ENCODE measurements around the gene FCHO1.
A peak's percentile ranks its signal among the peaks of the same experiment; 100 is the strongest.

The FCHO1 gene, protein sequence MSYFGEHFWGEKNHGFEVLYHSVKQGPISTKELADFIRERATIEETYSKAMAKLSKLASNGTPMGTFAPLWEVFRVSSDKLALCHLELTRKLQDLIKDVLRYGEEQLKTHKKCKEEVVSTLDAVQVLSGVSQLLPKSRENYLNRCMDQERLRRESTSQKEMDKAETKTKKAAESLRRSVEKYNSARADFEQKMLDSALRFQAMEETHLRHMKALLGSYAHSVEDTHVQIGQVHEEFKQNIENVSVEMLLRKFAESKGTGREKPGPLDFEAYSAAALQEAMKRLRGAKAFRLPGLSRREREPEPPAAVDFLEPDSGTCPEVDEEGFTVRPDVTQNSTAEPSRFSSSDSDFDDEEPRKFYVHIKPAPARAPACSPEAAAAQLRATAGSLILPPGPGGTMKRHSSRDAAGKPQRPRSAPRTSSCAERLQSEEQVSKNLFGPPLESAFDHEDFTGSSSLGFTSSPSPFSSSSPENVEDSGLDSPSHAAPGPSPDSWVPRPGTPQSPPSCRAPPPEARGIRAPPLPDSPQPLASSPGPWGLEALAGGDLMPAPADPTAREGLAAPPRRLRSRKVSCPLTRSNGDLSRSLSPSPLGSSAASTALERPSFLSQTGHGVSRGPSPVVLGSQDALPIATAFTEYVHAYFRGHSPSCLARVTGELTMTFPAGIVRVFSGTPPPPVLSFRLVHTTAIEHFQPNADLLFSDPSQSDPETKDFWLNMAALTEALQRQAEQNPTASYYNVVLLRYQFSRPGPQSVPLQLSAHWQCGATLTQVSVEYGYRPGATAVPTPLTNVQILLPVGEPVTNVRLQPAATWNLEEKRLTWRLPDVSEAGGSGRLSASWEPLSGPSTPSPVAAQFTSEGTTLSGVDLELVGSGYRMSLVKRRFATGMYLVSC

GRCh38 chr19:17751103-17751911 lies at the start of gene FCHO1:
Gene FCHO1 (plus strand): TSS chr19:17751477. CDS start chr19:17755165, 3,688 bp downstream.
- peak; percentile 87 for DNase-seq

GRCh38 chr19:17703824-17704463 lies 47.3 kb upstream of the FCHO1 start:
- DNase-seq = peak; percentile 58

DNA sequence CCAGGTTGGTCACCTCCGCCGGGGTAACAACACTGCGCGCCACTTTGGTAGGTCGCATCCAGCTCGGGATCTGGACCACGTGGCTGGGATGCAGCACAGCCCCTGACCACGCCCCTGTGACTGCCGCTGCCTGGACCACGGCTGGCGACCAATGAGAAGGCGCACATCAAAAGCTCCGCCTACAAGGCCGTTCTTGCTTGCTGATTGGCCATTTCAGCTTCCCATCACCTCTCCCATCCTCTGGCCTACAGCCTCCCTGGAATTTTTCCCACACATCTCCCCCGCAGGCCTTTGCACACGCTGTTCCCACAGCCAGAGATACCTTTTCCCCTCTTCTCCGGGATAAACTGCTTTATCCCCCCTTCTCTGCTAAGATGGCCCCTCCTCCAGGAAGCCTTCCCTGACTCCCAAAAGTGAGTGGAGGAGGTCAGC lies 44.5 kb upstream of the FCHO1 start:
- DNase-seq = no peak

GRCh38 chr19:17711851-17712250 lies 39.4 kb upstream of the FCHO1 start:
- DNase-seq = no peak

- DNase-seq = no peak
Measured at GRCh38 chr19:17716309-17716929, 34.9 kb upstream of the FCHO1 start.

DNA sequence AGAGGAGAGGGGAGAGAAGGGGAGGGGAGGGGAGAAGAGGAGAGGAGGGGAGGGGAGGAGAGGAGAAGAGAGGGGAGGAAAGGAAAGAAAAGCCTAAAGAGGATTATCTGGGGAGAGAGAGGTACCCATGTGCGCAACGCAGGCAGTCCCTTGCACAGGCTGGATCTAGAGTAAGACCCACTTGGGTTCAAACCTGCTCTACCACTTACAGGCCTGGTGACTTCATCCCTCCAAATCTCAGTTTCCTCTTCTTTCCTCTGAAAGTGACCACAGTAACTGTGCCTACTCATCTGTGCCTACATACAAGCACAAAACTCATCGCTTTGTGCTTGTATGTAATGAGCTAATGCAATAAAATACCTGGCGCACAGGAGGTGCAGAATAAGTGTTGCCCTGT lies 32.7 kb upstream of the FCHO1 start:
- DNase-seq = no peak

DNA sequence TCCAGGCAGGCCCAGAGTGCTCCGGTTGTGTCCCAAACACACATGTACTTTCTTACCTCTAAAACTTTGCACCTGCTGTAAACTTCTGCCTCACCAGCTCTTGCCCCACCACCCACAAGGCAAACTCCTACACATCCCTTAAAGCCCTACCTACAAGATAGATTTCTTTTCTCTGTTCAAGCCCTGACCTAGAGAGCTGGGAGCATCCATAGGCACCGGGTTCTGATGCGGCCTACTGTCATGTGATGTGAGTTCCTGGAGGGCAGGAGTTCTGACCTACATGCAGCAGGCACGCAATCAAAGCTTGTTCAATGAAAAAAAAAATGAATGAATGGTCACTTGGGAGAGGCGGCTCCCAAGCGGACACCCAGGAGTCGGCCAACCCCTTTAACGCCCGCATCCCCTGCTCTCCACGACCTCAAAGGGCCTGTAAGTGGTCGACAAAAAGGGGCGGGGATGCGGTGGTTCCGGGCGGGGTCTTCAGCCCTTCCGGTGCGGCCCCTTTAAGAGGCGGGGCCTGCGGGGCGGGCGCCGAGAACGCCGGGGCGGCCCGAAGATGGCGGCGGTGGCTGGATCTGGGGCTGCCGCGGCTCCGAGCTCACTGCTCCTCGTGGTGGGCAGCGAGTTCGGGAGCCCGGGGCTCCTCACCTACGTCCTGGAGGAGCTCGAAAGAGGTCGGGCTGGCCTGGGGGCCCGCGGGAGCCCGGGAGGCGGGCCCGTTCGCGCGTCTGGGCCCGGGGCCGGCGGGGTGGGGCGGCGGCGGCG lies 32.1 kb upstream of the FCHO1 start, which contains the start of gene MAP1S:
Gene MAP1S, plus strand, starts transcription at position 534 of the 765 bp plus-strand sequence. Its CDS starts 23 bp downstream, at position 557.
- peak; percentile 43 for DNase-seq

- peak; percentile 48 for DNase-seq
Measured at GRCh38 chr19:17719730-17720400, 31.4 kb upstream of the FCHO1 start.

- no peak for DNase-seq
Measured at GRCh38 chr19:17720440-17720839, 30.8 kb upstream of the FCHO1 start.

- DNase-seq = no peak
Measured at GRCh38 chr19:17721111-17721628, 30.1 kb upstream of the FCHO1 start.

DNA sequence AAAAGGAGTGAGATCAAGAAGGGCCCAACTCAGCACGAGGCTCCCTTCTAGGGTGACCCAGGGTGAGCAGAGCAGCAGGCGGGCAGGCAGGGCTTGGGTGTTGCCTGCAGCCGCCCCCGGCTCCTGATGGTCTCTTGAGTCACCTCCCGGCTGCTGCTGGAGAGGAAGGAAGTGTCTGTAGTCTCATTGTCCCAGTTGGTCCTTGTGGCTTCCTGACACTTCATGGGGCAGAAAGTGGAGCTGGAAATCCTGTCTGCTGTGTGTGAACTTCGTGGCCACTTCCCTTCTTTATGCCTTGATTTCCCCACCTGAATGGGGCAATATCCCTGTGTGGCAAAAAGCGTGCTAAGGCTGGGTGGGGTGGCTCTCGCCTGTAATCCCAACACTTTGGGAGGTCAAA lies 29.5 kb upstream of the FCHO1 start:
- peak; percentile 21 for DNase-seq

DNA sequence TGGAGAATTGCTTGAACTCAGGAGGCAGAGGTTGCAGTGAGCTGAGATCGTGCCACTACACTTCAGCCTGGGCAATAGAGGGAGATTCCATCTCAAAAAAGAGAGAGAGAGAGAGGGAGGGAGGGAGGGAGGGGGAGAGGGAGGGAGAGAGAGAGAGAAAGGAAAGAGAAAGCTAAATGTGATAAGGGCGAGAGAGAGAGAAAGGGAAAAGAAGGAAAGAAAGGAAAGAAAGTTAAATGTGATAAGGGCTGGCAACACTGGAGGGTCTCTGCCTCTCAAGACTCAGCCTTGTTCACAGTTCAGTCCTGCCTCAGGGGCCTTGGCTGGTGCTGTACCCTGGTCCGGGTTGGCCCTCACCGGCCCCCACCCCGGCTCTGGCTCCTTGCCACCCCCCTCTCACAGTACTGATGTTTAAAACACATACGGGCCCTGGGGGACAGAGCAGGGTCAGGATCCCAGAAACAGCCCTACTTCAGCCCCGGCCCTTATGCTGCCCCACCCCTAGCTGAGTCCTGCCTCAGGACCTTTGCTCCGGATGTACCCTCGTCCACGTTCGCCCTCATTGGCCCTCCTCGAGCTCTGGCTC lies 28.5 kb upstream of the FCHO1 start:
- no peak for DNase-seq

DNA sequence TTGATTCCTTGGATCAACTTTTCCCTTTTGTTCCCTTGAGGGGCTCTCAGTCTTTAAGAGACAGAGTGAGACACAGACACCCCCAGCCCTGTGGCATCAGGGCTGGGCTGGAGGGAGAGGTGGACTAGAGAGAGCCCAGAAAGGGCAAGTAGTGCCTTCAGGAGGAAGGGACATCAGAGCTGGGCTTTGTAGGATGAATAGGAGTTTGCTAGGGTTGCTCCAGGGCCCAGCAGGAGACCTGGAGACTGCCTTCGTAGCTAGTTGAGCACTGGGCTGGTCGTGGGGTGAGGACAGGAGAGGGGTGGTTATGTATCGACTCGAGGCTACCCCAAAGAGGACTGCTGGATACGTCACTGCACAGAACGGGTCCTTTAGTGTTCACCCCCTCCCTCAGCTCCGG lies 26.6 kb upstream of the FCHO1 start:
- DNase-seq = no peak

DNA sequence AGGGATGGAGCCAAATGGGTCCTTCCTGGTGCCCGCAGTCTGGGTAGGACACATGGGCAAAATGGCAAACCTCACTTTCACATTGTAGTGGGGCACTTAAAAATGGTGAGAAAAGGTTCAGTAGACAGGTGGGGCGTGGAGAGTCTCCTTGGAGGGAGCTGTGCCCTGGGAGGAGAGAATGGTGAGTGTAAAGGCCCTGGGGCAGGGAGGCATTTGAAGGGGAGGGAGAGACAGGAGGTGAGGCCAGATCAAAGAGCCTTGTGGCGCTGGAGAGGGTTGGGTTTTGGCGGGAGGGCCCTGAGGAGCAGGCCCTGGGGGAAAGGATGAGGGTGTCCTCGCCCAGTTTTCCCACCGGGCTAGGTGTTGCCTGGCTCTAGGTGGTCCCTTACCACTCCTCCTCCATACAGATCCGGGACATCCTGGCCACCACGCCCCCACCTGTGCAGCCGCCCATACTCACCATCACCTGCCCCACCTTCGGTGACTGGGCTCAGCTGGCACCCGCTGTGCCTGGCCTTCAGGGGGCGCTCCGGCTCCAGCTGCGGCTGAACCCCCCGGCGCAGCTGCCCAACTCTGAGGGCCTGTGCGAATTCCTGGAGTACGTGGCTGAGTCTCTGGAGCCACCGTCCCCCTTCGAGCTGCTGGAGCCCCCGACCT lies 25.7 kb upstream of the FCHO1 start:
- no peak for DNase-seq

DNA sequence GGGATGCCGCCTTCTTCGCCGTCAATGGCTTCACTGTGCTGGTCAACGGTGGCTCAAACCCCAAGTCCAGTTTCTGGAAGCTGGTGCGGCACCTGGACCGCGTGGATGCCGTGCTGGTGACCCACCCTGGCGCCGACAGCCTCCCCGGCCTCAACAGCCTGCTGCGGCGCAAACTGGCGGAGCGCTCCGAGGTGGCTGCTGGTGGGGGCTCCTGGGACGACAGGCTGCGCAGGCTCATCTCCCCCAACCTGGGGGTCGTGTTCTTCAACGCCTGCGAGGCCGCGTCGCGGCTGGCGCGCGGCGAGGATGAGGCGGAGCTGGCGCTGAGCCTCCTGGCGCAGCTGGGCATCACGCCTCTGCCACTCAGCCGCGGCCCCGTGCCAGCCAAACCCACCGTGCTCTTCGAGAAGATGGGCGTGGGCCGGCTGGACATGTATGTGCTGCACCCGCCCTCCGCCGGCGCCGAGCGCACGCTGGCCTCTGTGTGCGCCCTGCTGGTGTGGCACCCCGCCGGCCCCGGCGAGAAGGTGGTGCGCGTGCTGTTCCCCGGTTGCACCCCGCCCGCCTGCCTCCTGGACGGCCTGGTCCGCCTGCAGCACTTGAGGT lies 25.0 kb upstream of the FCHO1 start:
- DNase-seq = no peak

GRCh38 chr19:17726964-17727773 lies 24.1 kb upstream of the FCHO1 start:
- DNase-seq = no peak

GRCh38 chr19:17727843-17728242 lies 23.4 kb upstream of the FCHO1 start:
- no peak for DNase-seq

GRCh38 chr19:17733127-17733526 lies 18.1 kb upstream of the FCHO1 start:
- no peak for DNase-seq
